Keratinocyte (primary cell): ENCODE measurements around the gene DHRS12. TPM values are rescaled to one million over a fixed set of nuclear protein-coding genes. Genes with fewer than 3 reads are reported as not detected.

ENCODE experiments used
- DNase-seq: peaks from one replicate; pipeline ENCODE4 v3.0.0-alpha.2; 2011; ENCODE audit warnings: low read depth, missing footprints, low spot score
- FAIRE-seq: peaks from 2 replicates; lab custom pipeline; 2011; peaks lifted over from hg19 to GRCh38; lab: Jason Lieb, UNC
- H2AFZ ChIP-seq: 2 replicates; pipeline ENCODE4 v1.6.0; 2012; ENCODE audit warnings: low read length, control low read depth, inconsistent platforms; ENCODE audit not compliant: control insufficient read depth
- H3K27ac ChIP-seq: 2 replicates; pipeline ENCODE4 v1.5.1; 2011; ENCODE audit warnings: low read length; ENCODE audit not compliant: control insufficient read depth, insufficient read depth
- H3K27me3 ChIP-seq: 3 replicates; pipeline ENCODE4 v1.6.0; 2011; ENCODE audit warnings: low read length; ENCODE audit not compliant: control insufficient read depth, insufficient read depth; ENCODE audit errors: extremely low read depth
- H3K36me3 ChIP-seq, 2 experiments: 2 replicates in 1 of 2; 3 replicates in 1 of 2; pipeline ENCODE4 v1.5.1; 2011; ENCODE audit warnings: low read length in 2 of 2, mild to moderate bottlenecking in 1 of 2; ENCODE audit not compliant: control insufficient read depth in 2 of 2, insufficient read depth in 2 of 2; ENCODE audit errors: extremely low read depth in 1 of 2
- H3K4me1 ChIP-seq: 3 replicates; pipeline ENCODE4 v1.5.1; 2011; ENCODE audit warnings: low read length; ENCODE audit not compliant: control insufficient read depth, insufficient read depth; ENCODE audit errors: extremely low read depth
- H3K4me2 ChIP-seq: 3 replicates; pipeline ENCODE4 v1.6.0; 2011; ENCODE audit warnings: low read depth, low read length; ENCODE audit not compliant: control insufficient read depth, insufficient read depth; ENCODE audit errors: extremely low read depth
- H3K4me3 ChIP-seq, 3 experiments: fragments of 200-600 bp in 1 of 3; sonication (generic) in 1 of 3; 2 replicates in 2 of 3; 3 replicates in 1 of 3; pipeline ENCODE4 v1.5.1; 2011 to 2016; ENCODE audit warnings: low read length in 3 of 3, mild to moderate bottlenecking in 3 of 3, control low read depth in 2 of 3, inconsistent platforms in 1 of 3, low read depth in 1 of 3, mixed read lengths in 1 of 3, mixed run types in 1 of 3, moderate library complexity in 1 of 3; ENCODE audit not compliant: control insufficient read depth in 2 of 3, insufficient read depth in 2 of 3; ENCODE audit errors: extremely low read depth in 1 of 3
- H3K79me2 ChIP-seq: 2 replicates; pipeline ENCODE4 v1.6.0; 2012; ENCODE audit warnings: low read length; ENCODE audit not compliant: control insufficient read depth, insufficient read depth
- H3K9ac ChIP-seq: 3 replicates; pipeline ENCODE4 v1.6.0; 2011; ENCODE audit warnings: low read length; ENCODE audit not compliant: control insufficient read depth, insufficient read depth; ENCODE audit errors: extremely low read depth
- H3K9me1 ChIP-seq: 3 replicates; pipeline ENCODE4 v1.6.0; 2011; ENCODE audit warnings: low read length; ENCODE audit not compliant: control insufficient read depth, insufficient read depth; ENCODE audit errors: extremely low read depth
- H3K9me3 ChIP-seq: 2 replicates; pipeline ENCODE4 v1.5.1; 2012; ENCODE audit warnings: low read depth, low read length; ENCODE audit not compliant: control insufficient read depth
- H4K20me1 ChIP-seq: 3 replicates; pipeline ENCODE4 v1.6.0; 2011; ENCODE audit warnings: low read length; ENCODE audit not compliant: control insufficient read depth, insufficient read depth; ENCODE audit errors: extremely low read depth
- CTCF ChIP-seq, 3 experiments: IDR thresholded peaks in 1 of 3; conservative IDR thresholded peaks in 1 of 3; optimal IDR thresholded peaks in 1 of 3; 2 replicates in 2 of 3; 3 replicates in 1 of 3; pipeline versions ENCODE3 to v1.5.1; 2011; ENCODE audit warnings: low read length in 3 of 3, mild to moderate bottlenecking in 3 of 3, moderate library complexity in 2 of 3, control low read depth in 1 of 3, inconsistent platforms in 1 of 3; ENCODE audit not compliant: insufficient read depth in 2 of 3; ENCODE audit errors: extremely low read depth in 1 of 3
- EZH2 ChIP-seq: IDR thresholded peaks from one replicate; pipeline ENCODE4 v1.6.1; 2012; ENCODE audit warnings: inconsistent platforms, mild to moderate bottlenecking, low read length, moderate library complexity
- dilution Hi-C: fragments of 300-500 bp; cut with MboI; formaldehyde crosslinking; loops from one replicate; pipeline ENCODE4 v1.7.0; 2020; ENCODE audit warnings: low sequenced_read_pairs; ENCODE audit not compliant: extremely low pct_ligation_motif_present
- polyA plus RNA-seq, 5 experiments: library from polyadenylated mRNA; depleted of rRNA in 3 of 5; stranded (reverse) in 3 of 5; stranded (forward) in 1 of 5; unstranded in 1 of 5; fragments of >200 nt; gene quantifications; 1 replicate in 1 of 5; 2 replicates in 3 of 5; 3 replicates in 1 of 5; pipeline versions ENCODE4 v1.2.1 to v1.2.3, GENCODE V29; 2011 to 2012; ENCODE audit warnings: missing spikeins in 2 of 5, low read depth in 1 of 5, low replicate concordance in 1 of 5

Gene DHRS12
- polyA plus RNA-seq, 1 donor (not counting 4 experiments of a cell fraction or from before 2014, with no cell fraction given): 6.1 TPM

GRCh38 chr13:51739027-51739764 is 64.8 kb downstream of the DHRS12 start:
- no peak for TF ChIP-seq CTCF (optimal IDR thresholded peaks at IDR 0.05 in 1 of 3, IDR thresholded peaks at IDR 0.05 in 1 of 3, conservative IDR thresholded peaks at IDR 0.05 in 1 of 3; ENCODE audit: extremely low read depth in 1 of 3, insufficient read depth in 2 of 3, low read length in 3 of 3)
- TF ChIP-seq EZH2: no peak
- H2AFZ ChIP-seq: no peak overlapping the region
- no peak overlapping the region for H3K27ac ChIP-seq
- peaks cover 26 to 41% of the 10 kb centered on the region in 2 experiments for H3K36me3 ChIP-seq
- no peak overlapping the region for H3K4me2 ChIP-seq
- H3K27me3 ChIP-seq: no peaks in the 10 kb centered on the region
- FAIRE-seq: no peak
- no peak overlapping the region for H3K9ac ChIP-seq
- H3K9me1 ChIP-seq: no peaks in the 10 kb centered on the region
- H3K79me2 ChIP-seq: peaks cover 7% of the 10 kb centered on the region
- H4K20me1 ChIP-seq: no peaks in the 10 kb centered on the region
- no peak overlapping the region for H3K4me3 ChIP-seq
- no peak for DNase-seq
- no peaks in the 10 kb centered on the region for H3K9me3 ChIP-seq
- H3K4me1 ChIP-seq: no peaks in the 10 kb centered on the region
- dilution Hi-C loops: no loop called here

GRCh38 chr13:51738226-51738905 is 65.6 kb downstream of the DHRS12 start:
- H3K9me3 ChIP-seq: no peaks in the 10 kb centered on the region
- TF ChIP-seq CTCF (optimal IDR thresholded peaks at IDR 0.05 in 1 of 3, IDR thresholded peaks at IDR 0.05 in 1 of 3, conservative IDR thresholded peaks at IDR 0.05 in 1 of 3; ENCODE audit: extremely low read depth in 1 of 3, insufficient read depth in 2 of 3, low read length in 3 of 3) (no peak), EZH2 (no peak)
- no peaks in the 10 kb centered on the region for H3K27me3 ChIP-seq
- FAIRE-seq (no peak), DNase-seq (no peak)
- no peaks in the 10 kb centered on the region for H3K9me1 ChIP-seq
- no peak overlapping the region for H3K27ac ChIP-seq
- H3K79me2 ChIP-seq: peaks cover 5% of the 10 kb centered on the region
- H3K4me1 ChIP-seq: peaks cover 7% of the 10 kb centered on the region
- no peak overlapping the region for H2AFZ ChIP-seq
- H3K9ac ChIP-seq: no peak overlapping the region
- no peaks in the 10 kb centered on the region for H4K20me1 ChIP-seq
- peaks cover 22 to 42% of the 10 kb centered on the region in 2 experiments for H3K36me3 ChIP-seq
- dilution Hi-C loops: no loop called here
- no peak overlapping the region for H3K4me2 ChIP-seq
- H3K4me3 ChIP-seq: no peak overlapping the region
